ENCODE data around the gene FANCB. TPM values are rescaled to one million over a fixed set of nuclear protein-coding genes. Genes with fewer than 3 reads are reported as not detected.

FANCB gene
- total and polyA plus RNA-seq, 2 experiments from 2014 or later, result 4.8 to 9.7 TPM

DNA sequence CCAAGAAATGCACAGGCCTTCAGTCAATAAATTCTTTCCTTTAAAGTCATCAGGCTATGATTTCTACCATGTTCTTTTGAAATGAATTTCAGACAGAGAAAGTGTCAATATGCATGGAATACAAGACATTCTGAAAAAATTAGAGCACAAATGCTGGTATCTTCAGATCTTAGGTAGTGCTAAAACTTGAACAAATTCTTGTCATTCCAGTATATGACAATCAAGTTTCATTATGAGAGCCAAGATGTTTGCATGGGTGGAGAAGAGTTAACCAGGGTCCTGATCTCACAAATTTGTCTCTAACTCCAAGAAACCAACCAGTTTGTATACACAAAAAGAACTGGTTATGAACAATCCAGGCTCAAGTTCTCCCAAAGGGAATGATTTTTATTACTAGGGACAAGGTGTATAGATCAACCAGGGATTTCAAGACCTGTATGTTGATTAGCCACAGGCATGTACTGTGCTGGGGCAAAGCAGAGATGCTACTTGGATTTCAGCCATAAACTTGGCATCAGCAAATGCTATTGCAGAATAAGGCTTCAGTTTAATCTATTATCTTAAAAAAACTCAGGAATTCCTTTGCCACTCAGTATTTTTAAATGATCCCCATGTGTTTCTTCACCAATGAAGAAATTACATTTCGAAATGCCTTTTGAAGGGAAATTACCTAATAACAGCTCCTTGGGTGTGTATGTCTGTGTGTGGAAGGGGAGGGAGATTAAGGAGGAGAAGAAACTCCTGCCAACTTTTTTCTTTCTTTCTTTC, 69.7 kb downstream of the FANCB start:
- Histone ChIP-seq H4K20me1 (ENCODE audit: insufficient read depth) (no peaks in the 10 kb centered on the region), H3K27ac (no peak overlapping the region), H3K4me2 (ENCODE audit: unreplicated experiment) (peak overlapping the region; percentile 28), H2AFZ (no peak overlapping the region), H3F3A (ENCODE audit: insufficient read depth) (peaks cover 26% of the 10 kb centered on the region), H3K9me2 (ENCODE audit: insufficient read depth) (no peaks in the 10 kb centered on the region), H3K79me2 (ENCODE audit: insufficient read depth) (no peaks in the 10 kb centered on the region), H3K4me1 (ENCODE audit: insufficient read depth) (peaks cover 32% of the 10 kb centered on the region), H3K27me3 (replicated peaks; ENCODE audit: insufficient read depth) (no peaks in the 10 kb centered on the region), H3K4me3 (no peak overlapping the region), H3K9ac (no peak overlapping the region), H3K9me3 (ENCODE audit: low read depth) (no peaks in the 10 kb centered on the region), H3K36me3 (ENCODE audit: low read depth) (no peaks in the 10 kb centered on the region)
- TF ChIP-seq EZH2phosphoT487 (IDR thresholded peaks at IDR 0.05; ENCODE audit: insufficient read depth, low read depth) (no peak), EZH2 (IDR thresholded peaks at IDR 0.05; ENCODE audit: insufficient read depth, poor library complexity, severe bottlenecking) (no peak)
- WGBS, 2 experiments (ENCODE audit: low coverage in 1 of 2, low lambda C conversion rate in 2 of 2, missing lambda C conversion rate in 2 of 2), result 14 to 23% methylated on average over 1 of the region's 1 CpG
- DNase-seq, result peak; percentile 49
- in situ Hi-C loops (cut with MboI), result no loop called here

DNA sequence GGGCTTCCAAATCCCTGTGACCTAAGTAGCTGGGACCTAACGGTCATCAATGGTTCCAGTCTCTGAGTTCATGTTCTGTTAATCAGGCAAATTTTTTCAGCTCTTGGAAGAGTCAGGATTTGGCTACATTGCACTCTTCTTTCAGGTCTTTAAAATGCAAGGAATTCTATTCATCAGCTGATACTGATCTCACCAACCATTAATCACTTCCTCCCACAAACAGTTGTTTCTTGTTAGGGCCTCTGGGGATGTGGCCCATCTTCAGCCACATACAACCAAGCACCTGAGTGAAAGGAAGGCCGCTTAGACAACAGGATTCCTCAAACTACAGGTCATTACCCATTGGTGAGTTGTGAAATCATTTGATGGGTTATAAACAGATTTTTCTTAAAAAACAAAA, 71.7 kb downstream of the FANCB start:
- H3K27me3 ChIP-seq (replicated peaks; ENCODE audit: insufficient read depth), result no peaks in the 10 kb centered on the region
- H3K79me2 ChIP-seq (ENCODE audit: insufficient read depth), result no peaks in the 10 kb centered on the region
- H3K9ac ChIP-seq, result no peak overlapping the region
- no peaks in the 10 kb centered on the region for H4K20me1 ChIP-seq (ENCODE audit: insufficient read depth)
- no peak overlapping the region for H2AFZ ChIP-seq
- H3K36me3 ChIP-seq (ENCODE audit: low read depth), result no peaks in the 10 kb centered on the region
- no peak overlapping the region for H3K4me2 ChIP-seq (ENCODE audit: unreplicated experiment)
- no peak overlapping the region for H3K27ac ChIP-seq
- no peak overlapping the region for H3K4me3 ChIP-seq
- peaks cover 32% of the 10 kb centered on the region for H3K4me1 ChIP-seq (ENCODE audit: insufficient read depth)
- no peak for TF ChIP-seq EZH2 (IDR thresholded peaks at IDR 0.05; ENCODE audit: insufficient read depth, poor library complexity, severe bottlenecking)
- TF ChIP-seq EZH2phosphoT487 (IDR thresholded peaks at IDR 0.05; ENCODE audit: insufficient read depth, low read depth), result no peak
- no peaks in the 10 kb centered on the region for H3K9me2 ChIP-seq (ENCODE audit: insufficient read depth)
- H3F3A ChIP-seq (ENCODE audit: insufficient read depth), result peaks cover 26% of the 10 kb centered on the region
- 4 to 55% methylated on average over 1 to 2 of the region's 2 CpGs for WGBS, 2 experiments (ENCODE audit: low coverage in 1 of 2, low lambda C conversion rate in 2 of 2, missing lambda C conversion rate in 2 of 2)
- peak; percentile 63 for DNase-seq
- in situ Hi-C loops (cut with MboI), result no loop called here
- H3K9me3 ChIP-seq (ENCODE audit: low read depth), result no peaks in the 10 kb centered on the region

DNA sequence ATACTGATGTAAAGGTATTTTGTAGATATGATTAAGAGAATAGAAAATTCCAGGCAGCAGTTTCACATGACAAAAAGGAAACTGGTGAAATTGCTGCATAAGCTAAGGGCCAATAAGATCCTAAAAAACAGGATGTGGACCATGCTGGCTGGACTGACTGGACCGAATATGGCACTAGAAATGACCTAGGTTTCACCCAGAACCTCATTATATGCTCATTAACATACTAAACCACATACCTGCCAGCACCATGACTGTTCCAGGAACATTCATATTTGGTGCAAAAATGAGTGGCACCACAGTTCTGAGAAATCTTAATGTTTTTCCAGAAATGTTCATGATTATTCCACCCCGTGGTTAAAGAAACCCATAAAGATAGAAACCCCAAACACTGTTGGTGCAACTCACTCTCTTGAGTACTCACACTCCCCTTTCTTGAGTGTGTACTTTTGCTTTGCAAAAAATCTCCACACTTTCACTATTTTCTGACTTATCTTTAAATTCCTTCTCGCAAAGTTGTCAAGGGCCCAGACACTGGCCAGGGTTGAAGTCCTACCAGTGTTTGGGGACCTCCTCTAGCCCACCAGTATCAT, 74.0 kb downstream of the FANCB start:
- Histone ChIP-seq H3K9ac (no peak overlapping the region), H2AFZ (no peak overlapping the region), H3K9me2 (ENCODE audit: insufficient read depth) (no peaks in the 10 kb centered on the region), H3K27ac (no peak overlapping the region), H3K4me2 (ENCODE audit: unreplicated experiment) (no peak overlapping the region), H3K36me3 (ENCODE audit: low read depth) (no peaks in the 10 kb centered on the region), H3K27me3 (replicated peaks; ENCODE audit: insufficient read depth) (no peaks in the 10 kb centered on the region), H3K4me3 (no peak overlapping the region), H3K9me3 (ENCODE audit: low read depth) (no peaks in the 10 kb centered on the region), H3F3A (ENCODE audit: insufficient read depth) (peaks cover 26% of the 10 kb centered on the region), H3K79me2 (ENCODE audit: insufficient read depth) (no peaks in the 10 kb centered on the region), H3K4me1 (ENCODE audit: insufficient read depth) (peaks cover 32% of the 10 kb centered on the region), H4K20me1 (ENCODE audit: insufficient read depth) (no peaks in the 10 kb centered on the region)
- DNase-seq, result no peak
- no peak for TF ChIP-seq EZH2phosphoT487 (IDR thresholded peaks at IDR 0.05; ENCODE audit: insufficient read depth, low read depth)
- no peak for TF ChIP-seq EZH2 (IDR thresholded peaks at IDR 0.05; ENCODE audit: insufficient read depth, poor library complexity, severe bottlenecking)
- in situ Hi-C loops (cut with MboI), result no loop called here
- WGBS, 2 experiments (ENCODE audit: low coverage in 1 of 2, low lambda C conversion rate in 2 of 2, missing lambda C conversion rate in 2 of 2), result 64 to 80% methylated on average over 3 of the region's 3 CpGs

Other genes with a start within 250 kb of the FANCB start
- 28.5 and 29.7 TPM in 2 replicates for gene MOSPD2, start 352 bp upstream of the FANCB start, total RNA-seq (2014; rRNA removed; shearing (Covaris generic))
- 27.9 and 31.0 TPM in 2 replicates for gene MOSPD2, start 352 bp upstream of the FANCB start, polyA plus RNA-seq (2016; fragmentation: Nextera tagmentation; extraction: Ambion mirVana)

All from GM23248 (cell line).